Caco-2 (cell line): ENCODE results near the gene DOC2A. TPM values are rescaled to one million over a fixed set of nuclear protein-coding genes. Genes with fewer than 3 reads are reported as not detected.
"Not testable (repeated sequence)": the region's sequence is repeated elsewhere in the genome, so short reads cannot be mapped to it uniquely, and the experiment has no call there.

Source experiments
- BruUV-seq: library from RNA; stranded (reverse); fragments of 400-500 nt; replicated peaks from 2 replicates; lab custom pipeline; 2021; lab: Mats Ljungman, UMichigan
- CTCF ChIA-PET: fragments of 300-600 bp; sonication (Branson Sonifier 250); formaldehyde crosslinking; loops from one replicate; lab custom pipeline; 2022; ENCODE audit warnings: antibody characterized with exemption; lab: Charles Lee
- POLR2A ChIA-PET: fragments of 300-600 bp; sonication (Branson Sonifier 250); formaldehyde crosslinking; loops from one replicate; lab custom pipeline; 2022; ENCODE audit warnings: antibody characterized with exemption; lab: Charles Lee
- DNase-seq, 2 experiments: peaks; one replicate each; pipeline versions ENCODE4 v3.0.0 to v3.0.0-alpha.2; 2020 to 2022
- H3K27me3 ChIP-seq: replicated peaks from 2 replicates; pipeline ENCODE4 v1.6.0; 2011; ENCODE audit warnings: low read length; ENCODE audit not compliant: control insufficient read depth, insufficient read depth
- H3K36me3 ChIP-seq: 2 replicates; pipeline ENCODE4 v1.5.1; 2011; ENCODE audit warnings: low read length; ENCODE audit not compliant: control insufficient read depth, insufficient read depth
- H3K4me1 ChIP-seq: fragments of 250-450 bp; sonication (Bioruptor Pico); 2 replicates; pipeline ENCODE4 v1.5.1; 2020; ENCODE audit warnings: mild to moderate bottlenecking
- H3K4me3 ChIP-seq: 2 replicates; pipeline ENCODE4 v1.5.1; 2011; ENCODE audit warnings: low read depth, mild to moderate bottlenecking, control low read depth, low read length
- H3K9me3 ChIP-seq: fragments of 250-450 bp; sonication (Bioruptor Pico); 2 replicates; pipeline ENCODE4 v1.5.1; 2020; ENCODE audit warnings: mild to moderate bottlenecking, moderate library complexity
- H3K27ac Mint-ChIP-seq: one replicate; pipeline ENCODE4 v1.8.0; 2022; ENCODE audit warnings: mixed read lengths; ENCODE audit not compliant: unreplicated experiment
- H3K27me3 Mint-ChIP-seq: one replicate; pipeline ENCODE4 v1.8.0; 2022; ENCODE audit warnings: mixed read lengths; ENCODE audit not compliant: insufficient read depth, unreplicated experiment
- H3K36me3 Mint-ChIP-seq: one replicate; pipeline ENCODE4 v1.8.0; 2022; ENCODE audit warnings: mild to moderate bottlenecking, mixed read lengths; ENCODE audit not compliant: insufficient read depth, unreplicated experiment
- H3K4me1 Mint-ChIP-seq: one replicate; pipeline ENCODE4 v1.8.0; 2022; ENCODE audit warnings: low read depth, mixed read lengths; ENCODE audit not compliant: unreplicated experiment
- H3K4me3 Mint-ChIP-seq: one replicate; pipeline ENCODE4 v1.8.0; 2022; ENCODE audit warnings: mild to moderate bottlenecking, moderate library complexity, mixed read lengths; ENCODE audit not compliant: unreplicated experiment
- H3K9me3 Mint-ChIP-seq: one replicate; pipeline ENCODE4 v1.8.0; 2022; ENCODE audit warnings: mixed read lengths; ENCODE audit not compliant: unreplicated experiment
- intact Hi-C: fragments of 100-400 bp; cut with micrococcal nuclease; formaldehyde crosslinking; loops from one replicate; pipeline ENCODE4 v1.10.0; 2022; ENCODE audit not compliant: unreplicated experiment
- total RNA-seq: library from RNA; stranded (reverse); gene quantifications from 2 replicates; pipeline ENCODE4 v1.2.3, GENCODE V29; 2022
- TF ChIP-seq, protein P1 (sequence below), 2 experiments: fragments of 200-600 bp in 1 of 2; IDR thresholded peaks; 1 replicate in 1 of 2; 2 replicates in 1 of 2; pipeline versions ENCODE4 v1.5.1 to v1.8.0; 2011 to 2022; ENCODE audit warnings: antibody characterized with exemption in 1 of 2, control low read depth in 1 of 2, inconsistent platforms in 1 of 2, low read depth in 1 of 2, low read length in 1 of 2, mild to moderate bottlenecking in 1 of 2, moderate library complexity in 1 of 2; ENCODE audit not compliant: insufficient read depth in 1 of 2, severe bottlenecking in 1 of 2, unreplicated experiment in 1 of 2

DOC2A gene
- total RNA-seq, 1 experiment from 2014 or later = 3.5 TPM

GRCh38 chr16:29961479-29962343 lies 49.1 kb downstream of the DOC2A start, which contains the start of gene TMEM219:
TSS of gene TMEM219 (plus strand) at chr16:29962079. CDS start at chr16:29963144, 1,065 bp downstream.
- Mint-ChIP-seq H3K9me3 (no peaks in the 10 kb centered on the region), H3K4me1 (peaks cover 8% of the 10 kb centered on the region), H3K27me3 (no peaks in the 10 kb centered on the region), H3K36me3 (peaks cover 5% of the 10 kb centered on the region), H3K4me3 (peak within 1 kb of the TSS; percentile 79), H3K27ac (peak within 1 kb of the TSS; percentile 79)
- peak within 1 kb of the TSS; percentile 78 for H3K4me3 ChIP-seq
- ChIA-PET POLR2A (interaction anchor here (0.5 to 1.6 kb wide), 8 partner anchors 10 to 689 kb away, joined by 3 to 18 read pairs (median 4); partner anchors contain the start of genes KCTD13, SEZ6L2 and TAOK2), CTCF (interaction anchor here (0.6 to 1.6 kb wide), 9 partner anchors 12 to 154 kb away, joined by 3 to 9 read pairs (median 4); partner anchors contain the start of genes CDIPT, KCTD13, SEZ6L2 and TAOK2)
- BruUV-seq = no TSS peak
- DNase-seq = peak; percentile 89 to 96
- no peaks in the 10 kb centered on the region for H3K27me3 ChIP-seq
- H3K9me3 ChIP-seq = no peaks in the 10 kb centered on the region
- H3K4me1 ChIP-seq = no peaks in the 10 kb centered on the region
- intact Hi-C loops = loop anchor here (1.0 to 2.0 kb wide), 3 partner anchors 18 to 35 kb away; partner anchors contain the start of genes HIRIP3 and KCTD13
- H3K36me3 ChIP-seq = no peaks in the 10 kb centered on the region
- TF ChIP-seq, protein P1, sequence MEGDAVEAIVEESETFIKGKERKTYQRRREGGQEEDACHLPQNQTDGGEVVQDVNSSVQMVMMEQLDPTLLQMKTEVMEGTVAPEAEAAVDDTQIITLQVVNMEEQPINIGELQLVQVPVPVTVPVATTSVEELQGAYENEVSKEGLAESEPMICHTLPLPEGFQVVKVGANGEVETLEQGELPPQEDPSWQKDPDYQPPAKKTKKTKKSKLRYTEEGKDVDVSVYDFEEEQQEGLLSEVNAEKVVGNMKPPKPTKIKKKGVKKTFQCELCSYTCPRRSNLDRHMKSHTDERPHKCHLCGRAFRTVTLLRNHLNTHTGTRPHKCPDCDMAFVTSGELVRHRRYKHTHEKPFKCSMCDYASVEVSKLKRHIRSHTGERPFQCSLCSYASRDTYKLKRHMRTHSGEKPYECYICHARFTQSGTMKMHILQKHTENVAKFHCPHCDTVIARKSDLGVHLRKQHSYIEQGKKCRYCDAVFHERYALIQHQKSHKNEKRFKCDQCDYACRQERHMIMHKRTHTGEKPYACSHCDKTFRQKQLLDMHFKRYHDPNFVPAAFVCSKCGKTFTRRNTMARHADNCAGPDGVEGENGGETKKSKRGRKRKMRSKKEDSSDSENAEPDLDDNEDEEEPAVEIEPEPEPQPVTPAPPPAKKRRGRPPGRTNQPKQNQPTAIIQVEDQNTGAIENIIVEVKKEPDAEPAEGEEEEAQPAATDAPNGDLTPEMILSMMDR (IDR thresholded peaks at IDR 0.05; ENCODE audit: insufficient read depth in 1 of 2, low read depth in 1 of 2, low read length in 1 of 2, severe bottlenecking in 1 of 2, unreplicated experiment in 1 of 2) = peak in 1 of 2 experiments; percentile 48

DNA sequence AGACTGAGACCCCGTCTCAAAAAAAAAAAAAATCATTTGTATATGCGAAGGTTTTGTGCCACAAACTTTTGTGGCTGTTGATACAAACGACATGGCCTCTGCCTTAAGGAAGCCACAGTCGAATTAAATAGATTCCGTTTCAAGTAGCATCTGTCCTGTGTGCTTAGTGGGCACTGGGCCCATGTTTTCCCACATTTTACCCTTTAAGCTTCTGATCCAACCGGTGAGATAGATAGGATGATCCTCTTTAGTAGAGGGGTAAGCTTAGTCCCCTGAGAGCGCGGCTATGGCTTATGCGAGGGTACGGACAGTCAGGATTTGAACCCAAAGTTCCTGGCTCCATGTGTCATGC lies 49.7 kb downstream of the DOC2A start:
- H3K9me3 Mint-ChIP-seq = no peaks in the 10 kb centered on the region
- BruUV-seq = TSS peak; percentile 93
- Histone ChIP-seq H3K9me3 (no peaks in the 10 kb centered on the region), H3K27me3 (no peaks in the 10 kb centered on the region), H3K36me3 (no peaks in the 10 kb centered on the region), H3K4me3 (peak overlapping the region; percentile 47), H3K4me1 (no peaks in the 10 kb centered on the region)
- peak overlapping the region; percentile 79 for H3K27ac Mint-ChIP-seq
- ChIA-PET POLR2A (interaction anchor here (0.8 to 1.6 kb wide), 2 partner anchors 12 to 62 kb away, joined by 3 to 9 read pairs; partner anchors contain the start of genes SEZ6L2 and TAOK2), CTCF (interaction anchor here (1.2 to 1.6 kb wide), 4 partner anchors 12 to 98 kb away, joined by 4 to 9 read pairs (median 6); partner anchors contain the start of genes CDIPT, KCTD13 and TAOK2)
- peak overlapping the region; percentile 79 for H3K4me3 Mint-ChIP-seq
- intact Hi-C loops = loop anchor here (1.0 kb wide), 1 partner anchor 18 kb away; no protein-coding TSS in a partner anchor
- H3K27me3 Mint-ChIP-seq = no peaks in the 10 kb centered on the region
- DNase-seq = no peak
- TF ChIP-seq, protein P1 (IDR thresholded peaks at IDR 0.05; ENCODE audit: insufficient read depth in 1 of 2, low read depth in 1 of 2, low read length in 1 of 2, severe bottlenecking in 1 of 2, unreplicated experiment in 1 of 2) = no peak
- peaks cover 8% of the 10 kb centered on the region for H3K4me1 Mint-ChIP-seq
- H3K36me3 Mint-ChIP-seq = peaks cover 5% of the 10 kb centered on the region

DNA sequence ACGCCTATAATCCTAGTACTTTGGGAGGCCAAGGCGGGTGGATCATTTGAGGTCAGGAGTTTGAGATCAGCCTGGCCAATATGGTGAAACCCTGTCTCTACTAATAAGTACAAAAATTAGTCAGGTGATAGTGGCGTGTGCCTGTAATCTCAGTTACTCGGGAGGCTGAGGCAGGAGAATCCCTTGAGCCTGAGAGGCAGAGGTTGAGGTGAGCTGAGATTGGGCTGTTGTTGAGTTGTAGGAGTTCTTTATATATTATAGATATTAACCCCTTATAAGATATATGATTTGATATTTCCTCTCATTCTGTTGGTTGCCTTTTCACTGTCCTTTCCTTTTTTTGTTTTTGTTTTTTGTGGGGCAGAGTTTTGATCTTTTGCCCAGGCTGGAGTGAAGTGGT lies 51.0 kb downstream of the DOC2A start:
- H3K4me1 ChIP-seq, H3K4me3 ChIP-seq, DNase-seq, CTCF ChIA-PET, H3K27me3 ChIP-seq, H3K9me3 ChIP-seq, H3K4me1 Mint-ChIP-seq, H3K27me3 Mint-ChIP-seq, BruUV-seq, H3K36me3 Mint-ChIP-seq, H3K27ac Mint-ChIP-seq, intact Hi-C loops, POLR2A ChIA-PET, H3K4me3 Mint-ChIP-seq, H3K36me3 ChIP-seq, H3K9me3 Mint-ChIP-seq: not testable (repeated sequence)
